ENCODE results near the gene LMO7.
"Not testable (repeated sequence)": the region's sequence is repeated elsewhere in the genome, so short reads cannot be mapped to it uniquely, and the experiment has no call there.

LMO7 gene

GRCh38 chr13:75648446-75648845 lies 12.3 kb downstream of the LMO7 start:
- no peak for DNase-seq

DNA sequence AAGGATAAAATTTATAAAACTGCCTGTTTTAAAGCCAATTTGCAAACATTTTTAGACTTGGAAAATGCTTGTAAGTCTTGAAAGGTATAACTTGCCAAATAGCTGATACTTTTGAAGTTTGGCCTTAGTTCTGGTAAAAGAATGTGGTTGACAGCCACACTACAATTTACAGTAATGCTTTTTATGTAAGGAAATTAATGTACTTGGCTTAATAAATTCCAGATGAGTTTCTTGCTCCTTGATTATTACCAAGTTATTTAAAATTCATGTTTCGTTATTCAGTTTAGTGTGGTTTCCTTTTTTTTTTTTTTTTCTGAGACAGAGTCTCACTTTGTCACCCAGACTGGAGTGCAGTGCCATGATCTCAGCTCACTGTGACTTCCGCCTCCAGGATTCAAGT lies 14.9 kb downstream of the LMO7 start:
- DNase-seq, result no peak

GRCh38 chr13:75652726-75653125 lies 16.6 kb downstream of the LMO7 start:
- no peak for DNase-seq

DNA sequence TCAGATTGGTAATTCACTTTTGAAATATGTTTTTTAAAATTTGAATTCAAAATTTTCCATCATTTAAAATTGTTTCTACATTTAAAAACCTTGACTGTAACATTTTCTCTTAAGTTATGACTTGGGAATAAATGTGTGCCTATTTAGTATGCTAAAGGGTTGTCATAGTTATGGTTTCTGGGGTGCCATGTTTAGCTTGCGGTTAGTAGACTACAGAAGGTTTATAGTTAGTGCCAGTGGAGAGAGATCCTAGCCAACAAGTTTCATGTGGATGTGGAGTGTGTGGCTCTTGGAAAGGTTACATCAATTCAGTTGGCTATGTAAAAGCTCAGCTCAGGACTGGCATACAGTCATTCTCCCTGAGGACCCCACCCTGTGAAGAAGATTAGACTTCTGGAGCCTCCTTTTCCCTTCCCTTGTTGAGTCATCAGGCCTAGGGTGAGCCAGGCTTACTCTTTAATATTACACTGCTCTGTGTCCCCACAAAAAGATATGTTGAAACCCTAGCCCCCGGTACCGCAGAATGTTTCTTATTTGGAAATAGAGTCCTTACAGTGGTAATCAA lies 20.4 kb downstream of the LMO7 start:
- no peak for DNase-seq

DNA sequence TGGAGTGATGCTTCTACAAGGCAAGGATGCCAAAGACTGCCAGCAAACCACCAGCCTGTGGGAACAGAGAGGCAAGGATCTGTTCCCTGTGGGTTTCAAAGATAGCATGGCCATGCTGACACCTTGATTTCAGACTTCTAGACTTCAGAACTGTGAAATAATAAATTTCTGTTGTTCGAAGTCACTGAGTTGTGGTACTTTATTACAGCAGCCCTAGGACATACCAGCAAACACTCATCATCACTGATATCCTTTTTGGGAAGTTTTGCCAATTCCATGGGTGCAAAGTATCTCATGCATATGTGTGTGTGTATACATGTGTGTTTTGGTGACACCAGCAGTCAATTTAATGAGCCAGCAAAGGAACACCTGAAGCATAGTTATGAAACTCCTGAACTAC lies 21.0 kb downstream of the LMO7 start:
- no peak for DNase-seq

- DNase-seq, result no peak
Observed at GRCh38 chr13:75660694-75661093, 24.6 kb downstream of the LMO7 start.

- no peak for DNase-seq
Observed at GRCh38 chr13:75661443-75661842, 25.3 kb downstream of the LMO7 start.

GRCh38 chr13:75666646-75667351 lies 30.7 kb downstream of the LMO7 start:
- no peak for DNase-seq

GRCh38 chr13:75669706-75670105 lies 33.6 kb downstream of the LMO7 start:
- no peak for DNase-seq

DNA sequence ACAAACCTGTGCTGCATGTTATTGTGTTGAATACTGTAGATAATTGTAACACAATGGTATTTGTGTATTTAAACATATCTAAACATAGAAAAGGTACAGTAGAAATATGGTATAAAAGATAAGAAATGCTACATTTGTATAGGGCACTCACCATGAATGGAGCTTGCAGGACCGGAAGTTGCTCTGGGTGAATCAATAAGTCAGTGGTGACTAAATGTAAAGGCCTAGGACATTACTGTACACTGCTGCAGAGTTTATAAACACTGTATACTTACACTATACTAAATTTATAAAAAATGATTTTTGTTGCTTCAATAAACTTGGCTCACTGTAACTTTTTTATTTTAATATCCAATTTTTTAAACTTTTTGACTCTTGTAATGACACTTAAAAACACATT lies 34.4 kb downstream of the LMO7 start:
- no peak for DNase-seq

- DNase-seq, result no peak
Observed at GRCh38 chr13:75675421-75675820, 39.3 kb downstream of the LMO7 start.

DNA sequence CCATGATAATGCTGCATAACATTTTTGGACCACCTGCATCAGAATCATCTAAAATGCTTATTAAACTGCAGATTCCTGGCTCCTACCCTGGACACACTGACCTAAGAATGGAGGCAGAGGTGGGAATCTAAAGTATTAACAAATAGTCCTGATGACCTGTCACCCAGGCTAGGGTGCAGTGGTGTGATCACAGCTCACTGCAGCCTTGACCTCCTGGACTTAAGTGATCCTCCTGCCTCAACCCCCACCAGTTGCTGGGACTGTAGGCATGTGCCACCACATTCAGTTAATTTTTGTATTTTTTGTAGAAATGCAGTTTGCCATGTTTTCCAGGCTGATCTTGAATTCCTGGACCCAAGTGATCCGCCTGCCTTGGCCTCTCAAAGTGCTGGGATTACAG lies 43.3 kb downstream of the LMO7 start:
- no peak for DNase-seq

- not testable (repeated sequence) for DNase-seq
Observed at GRCh38 chr13:75680251-75680650, 44.1 kb downstream of the LMO7 start.

GRCh38 chr13:75682326-75682725 lies 46.2 kb downstream of the LMO7 start:
- no peak for DNase-seq

GRCh38 chr13:75685239-75685697 lies 49.1 kb downstream of the LMO7 start:
- no peak for DNase-seq

GRCh38 chr13:75687150-75687763 lies 51.1 kb downstream of the LMO7 start:
- no peak for DNase-seq

DNA sequence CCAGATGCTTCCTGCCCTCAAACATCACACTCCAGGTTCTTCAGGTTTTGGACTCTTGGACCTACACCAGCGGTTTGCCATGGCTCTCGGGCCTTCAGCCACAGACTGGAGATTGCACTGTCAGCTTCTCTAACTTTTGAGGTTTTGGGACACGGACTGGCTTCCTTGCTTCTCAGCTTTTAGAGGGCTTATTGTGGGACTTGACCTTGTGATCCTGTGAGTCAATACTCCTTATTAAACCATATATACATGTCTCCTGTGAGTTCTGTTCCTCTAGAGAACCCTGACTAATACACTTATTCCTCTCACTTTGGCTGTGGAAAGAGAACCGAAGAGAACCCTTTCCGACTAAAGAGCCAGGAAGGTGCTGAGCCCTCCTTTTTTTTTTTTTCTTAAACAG lies 53.6 kb downstream of the LMO7 start:
- DNase-seq, result no peak

GRCh38 chr13:75690607-75691006 lies 54.5 kb downstream of the LMO7 start:
- DNase-seq, result no peak

DNA sequence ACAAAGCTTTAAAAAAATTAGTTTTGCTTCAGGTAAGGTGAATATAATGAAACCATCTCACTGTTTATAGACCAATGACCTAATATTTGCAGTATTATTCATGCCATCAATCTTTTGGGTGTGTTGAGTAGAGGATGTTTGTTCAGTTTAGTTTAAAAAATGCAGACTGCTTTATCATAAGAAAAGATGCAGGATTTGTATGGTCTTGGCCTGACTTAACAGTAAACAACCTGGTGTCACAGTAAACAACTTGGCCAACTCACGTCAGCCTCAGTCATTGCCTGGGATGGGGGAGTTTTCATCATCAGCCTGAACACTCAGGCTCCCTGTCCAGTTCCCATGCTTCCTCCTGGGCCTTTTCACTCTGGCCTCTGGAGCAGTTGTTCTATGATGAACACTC lies 55.1 kb downstream of the LMO7 start:
- DNase-seq, result no peak

- no peak for DNase-seq
Observed at GRCh38 chr13:75693227-75693626, 57.1 kb downstream of the LMO7 start.

- no peak for DNase-seq
Observed at GRCh38 chr13:75694722-75695121, 58.6 kb downstream of the LMO7 start.

GRCh38 chr13:75695908-75696307 lies 59.8 kb downstream of the LMO7 start:
- peak; percentile 81 for DNase-seq

GRCh38 chr13:75699062-75699461 lies 62.9 kb downstream of the LMO7 start:
- no peak for DNase-seq

GRCh38 chr13:75699717-75700116 lies 63.6 kb downstream of the LMO7 start:
- not testable (repeated sequence) for DNase-seq

Measured in CD4-positive, alpha-beta T cell treated with Interleukin-17A for 4 hours (primary cell).